H1 (cell line): Measurements from ENCODE around the gene MMP8. TPM values are rescaled to one million over a fixed set of nuclear protein-coding genes. Genes with fewer than 3 reads are reported as not detected.

Source experiments
- CREB1 ChIP-seq: IDR thresholded peaks from 2 replicates; pipeline ENCODE4 v1.6.1; 2012; ENCODE audit warnings: inconsistent platforms
- CTCF ChIP-seq, 3 experiments: IDR thresholded peaks; 1 replicate in 2 of 3; 2 replicates in 1 of 3; pipeline versions ENCODE4 v1.5.1 to v1.6.1; 2011; ENCODE audit warnings: low read length in 3 of 3, mild to moderate bottlenecking in 3 of 3, inconsistent platforms in 2 of 3, low read depth in 1 of 3, moderate library complexity in 1 of 3; ENCODE audit not compliant: insufficient read depth in 1 of 3; ENCODE audit errors: control extremely low read depth in 1 of 3
- FOSL1 ChIP-seq: IDR thresholded peaks from 2 replicates; pipeline ENCODE4 v1.6.1; 2011; ENCODE audit warnings: mild to moderate bottlenecking, low read depth, low read length, moderate library complexity; ENCODE audit not compliant: insufficient read depth
- HDAC2 ChIP-seq, 2 experiments: fragments of 300-600 bp in 1 of 2; sonication (generic) in 1 of 2; IDR thresholded peaks; 2 replicates each; pipeline ENCODE4 v1.6.1; 2011 to 2012; ENCODE audit warnings: low read depth in 2 of 2, low read length in 2 of 2, mild to moderate bottlenecking in 2 of 2, moderate library complexity in 2 of 2, borderline replicate concordance in 1 of 2, inconsistent platforms in 1 of 2
- NANOG ChIP-seq: IDR thresholded peaks from 2 replicates; pipeline ENCODE4 v1.6.1; 2011; ENCODE audit warnings: low read length, low read depth, mild to moderate bottlenecking, inconsistent platforms; ENCODE audit not compliant: insufficient read depth, poor library complexity, severe bottlenecking
- RXRA ChIP-seq: IDR thresholded peaks from 2 replicates; pipeline ENCODE4 v1.6.1; 2011; ENCODE audit warnings: low read depth, mild to moderate bottlenecking, low read length, moderate library complexity; ENCODE audit not compliant: insufficient read depth
- SIX5 ChIP-seq: IDR thresholded peaks from 2 replicates; pipeline ENCODE4 v1.6.1; 2011; ENCODE audit warnings: mild to moderate bottlenecking, low read depth, low read length
- TAF7 ChIP-seq: optimal IDR thresholded peaks from 2 replicates; pipeline ENCODE3; 2011; ENCODE audit warnings: low read depth, mild to moderate bottlenecking, inconsistent platforms, low read length, moderate library complexity, borderline replicate concordance
- polyA plus RNA-seq, 7 experiments: library from polyadenylated mRNA; depleted of rRNA in 3 of 7; stranded (reverse) in 5 of 7; unstranded in 2 of 7; fragments of >200 nt in 5 of 7; fragments of 200-250 nt in 2 of 7; gene quantifications; 1 replicate in 5 of 7; 2 replicates in 1 of 7; 4 replicates in 1 of 7; pipeline versions ENCODE4 v1.2.1 to v1.2.3, GENCODE V29; 2011 to 2013; ENCODE audit warnings: missing spikeins in 2 of 7, mixed read lengths in 2 of 7
- total RNA-seq: library from RNA; stranded (reverse); fragmentation: NEBNext Ultra II Directional; extraction: Animal tissue kit (Norgen Biotek cat#: 25700); gene quantifications from 2 replicates; pipeline ENCODE4 v1.2.1, GENCODE V29; 2021
- TF ChIP-seq, protein P1 (sequence below): fragments of 300-600 bp; sonication (generic); IDR thresholded peaks from 2 replicates; pipeline ENCODE4 v1.7.1; 2012; ENCODE audit warnings: low read length, moderate library complexity, mild to moderate bottlenecking, inconsistent platforms; ENCODE audit not compliant: insufficient replicate concordance

The MMP8 gene
- total and polyA plus RNA-seq, 2 of the 8 experiments (the other 6 are each of a cell fraction or from before 2014, with no cell fraction given), result not detected

DNA sequence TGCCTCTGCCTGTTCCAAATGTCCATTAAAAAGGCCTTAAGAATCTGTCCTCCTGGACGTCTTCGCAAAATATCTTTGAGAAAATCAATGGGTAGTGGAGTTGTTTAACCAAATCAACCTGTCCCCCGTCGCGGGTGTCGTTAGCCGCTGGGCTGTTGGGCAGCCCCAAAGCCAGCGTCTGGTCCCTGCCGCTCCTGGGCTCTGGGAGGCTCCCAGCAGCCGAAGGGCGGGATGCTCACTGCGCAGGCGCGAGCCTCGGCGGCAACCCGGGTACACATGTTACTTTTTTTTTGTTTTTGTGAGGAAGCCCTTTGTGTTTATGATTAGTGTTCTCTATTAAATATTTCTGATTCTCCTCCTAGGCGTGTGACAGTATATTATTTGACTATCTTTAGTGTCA is 43.0 kb upstream of the MMP8 start (continued):
- TF ChIP-seq, protein P1, sequence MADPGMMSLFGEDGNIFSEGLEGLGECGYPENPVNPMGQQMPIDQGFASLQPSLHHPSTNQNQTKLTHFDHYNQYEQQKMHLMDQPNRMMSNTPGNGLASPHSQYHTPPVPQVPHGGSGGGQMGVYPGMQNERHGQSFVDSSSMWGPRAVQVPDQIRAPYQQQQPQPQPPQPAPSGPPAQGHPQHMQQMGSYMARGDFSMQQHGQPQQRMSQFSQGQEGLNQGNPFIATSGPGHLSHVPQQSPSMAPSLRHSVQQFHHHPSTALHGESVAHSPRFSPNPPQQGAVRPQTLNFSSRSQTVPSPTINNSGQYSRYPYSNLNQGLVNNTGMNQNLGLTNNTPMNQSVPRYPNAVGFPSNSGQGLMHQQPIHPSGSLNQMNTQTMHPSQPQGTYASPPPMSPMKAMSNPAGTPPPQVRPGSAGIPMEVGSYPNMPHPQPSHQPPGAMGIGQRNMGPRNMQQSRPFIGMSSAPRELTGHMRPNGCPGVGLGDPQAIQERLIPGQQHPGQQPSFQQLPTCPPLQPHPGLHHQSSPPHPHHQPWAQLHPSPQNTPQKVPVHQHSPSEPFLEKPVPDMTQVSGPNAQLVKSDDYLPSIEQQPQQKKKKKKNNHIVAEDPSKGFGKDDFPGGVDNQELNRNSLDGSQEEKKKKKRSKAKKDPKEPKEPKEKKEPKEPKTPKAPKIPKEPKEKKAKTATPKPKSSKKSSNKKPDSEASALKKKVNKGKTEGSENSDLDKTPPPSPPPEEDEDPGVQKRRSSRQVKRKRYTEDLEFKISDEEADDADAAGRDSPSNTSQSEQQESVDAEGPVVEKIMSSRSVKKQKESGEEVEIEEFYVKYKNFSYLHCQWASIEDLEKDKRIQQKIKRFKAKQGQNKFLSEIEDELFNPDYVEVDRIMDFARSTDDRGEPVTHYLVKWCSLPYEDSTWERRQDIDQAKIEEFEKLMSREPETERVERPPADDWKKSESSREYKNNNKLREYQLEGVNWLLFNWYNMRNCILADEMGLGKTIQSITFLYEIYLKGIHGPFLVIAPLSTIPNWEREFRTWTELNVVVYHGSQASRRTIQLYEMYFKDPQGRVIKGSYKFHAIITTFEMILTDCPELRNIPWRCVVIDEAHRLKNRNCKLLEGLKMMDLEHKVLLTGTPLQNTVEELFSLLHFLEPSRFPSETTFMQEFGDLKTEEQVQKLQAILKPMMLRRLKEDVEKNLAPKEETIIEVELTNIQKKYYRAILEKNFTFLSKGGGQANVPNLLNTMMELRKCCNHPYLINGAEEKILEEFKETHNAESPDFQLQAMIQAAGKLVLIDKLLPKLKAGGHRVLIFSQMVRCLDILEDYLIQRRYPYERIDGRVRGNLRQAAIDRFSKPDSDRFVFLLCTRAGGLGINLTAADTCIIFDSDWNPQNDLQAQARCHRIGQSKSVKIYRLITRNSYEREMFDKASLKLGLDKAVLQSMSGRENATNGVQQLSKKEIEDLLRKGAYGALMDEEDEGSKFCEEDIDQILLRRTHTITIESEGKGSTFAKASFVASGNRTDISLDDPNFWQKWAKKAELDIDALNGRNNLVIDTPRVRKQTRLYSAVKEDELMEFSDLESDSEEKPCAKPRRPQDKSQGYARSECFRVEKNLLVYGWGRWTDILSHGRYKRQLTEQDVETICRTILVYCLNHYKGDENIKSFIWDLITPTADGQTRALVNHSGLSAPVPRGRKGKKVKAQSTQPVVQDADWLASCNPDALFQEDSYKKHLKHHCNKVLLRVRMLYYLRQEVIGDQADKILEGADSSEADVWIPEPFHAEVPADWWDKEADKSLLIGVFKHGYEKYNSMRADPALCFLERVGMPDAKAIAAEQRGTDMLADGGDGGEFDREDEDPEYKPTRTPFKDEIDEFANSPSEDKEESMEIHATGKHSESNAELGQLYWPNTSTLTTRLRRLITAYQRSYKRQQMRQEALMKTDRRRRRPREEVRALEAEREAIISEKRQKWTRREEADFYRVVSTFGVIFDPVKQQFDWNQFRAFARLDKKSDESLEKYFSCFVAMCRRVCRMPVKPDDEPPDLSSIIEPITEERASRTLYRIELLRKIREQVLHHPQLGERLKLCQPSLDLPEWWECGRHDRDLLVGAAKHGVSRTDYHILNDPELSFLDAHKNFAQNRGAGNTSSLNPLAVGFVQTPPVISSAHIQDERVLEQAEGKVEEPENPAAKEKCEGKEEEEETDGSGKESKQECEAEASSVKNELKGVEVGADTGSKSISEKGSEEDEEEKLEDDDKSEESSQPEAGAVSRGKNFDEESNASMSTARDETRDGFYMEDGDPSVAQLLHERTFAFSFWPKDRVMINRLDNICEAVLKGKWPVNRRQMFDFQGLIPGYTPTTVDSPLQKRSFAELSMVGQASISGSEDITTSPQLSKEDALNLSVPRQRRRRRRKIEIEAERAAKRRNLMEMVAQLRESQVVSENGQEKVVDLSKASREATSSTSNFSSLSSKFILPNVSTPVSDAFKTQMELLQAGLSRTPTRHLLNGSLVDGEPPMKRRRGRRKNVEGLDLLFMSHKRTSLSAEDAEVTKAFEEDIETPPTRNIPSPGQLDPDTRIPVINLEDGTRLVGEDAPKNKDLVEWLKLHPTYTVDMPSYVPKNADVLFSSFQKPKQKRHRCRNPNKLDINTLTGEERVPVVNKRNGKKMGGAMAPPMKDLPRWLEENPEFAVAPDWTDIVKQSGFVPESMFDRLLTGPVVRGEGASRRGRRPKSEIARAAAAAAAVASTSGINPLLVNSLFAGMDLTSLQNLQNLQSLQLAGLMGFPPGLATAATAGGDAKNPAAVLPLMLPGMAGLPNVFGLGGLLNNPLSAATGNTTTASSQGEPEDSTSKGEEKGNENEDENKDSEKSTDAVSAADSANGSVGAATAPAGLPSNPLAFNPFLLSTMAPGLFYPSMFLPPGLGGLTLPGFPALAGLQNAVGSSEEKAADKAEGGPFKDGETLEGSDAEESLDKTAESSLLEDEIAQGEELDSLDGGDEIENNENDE, result no peak
- no peak for TF ChIP-seq CREB1
- TF ChIP-seq HDAC2 (IDR thresholded peaks at IDR 0.05; ENCODE audit: borderline replicate concordance in 1 of 2, low read depth in 2 of 2, low read length in 2 of 2), result no peak
- TF ChIP-seq NANOG, result no peak
- no peak for TF ChIP-seq TAF7
- no peak for TF ChIP-seq SIX5
- TF ChIP-seq FOSL1, result no peak
- no peak for TF ChIP-seq RXRA
- no peak for TF ChIP-seq CTCF (IDR thresholded peaks at IDR 0.05; ENCODE audit: control extremely low read depth in 1 of 3, insufficient read depth in 1 of 3, low read depth in 1 of 3, low read length in 3 of 3)
